Kidney glomerular epithelial cell (primary cell): ENCODE results near the gene ATAD5.
A peak's percentile ranks its signal among the peaks of the same experiment; 100 is the strongest.
"Not testable (repeated sequence)": the region's sequence is repeated elsewhere in the genome, so short reads cannot be mapped to it uniquely, and the experiment has no call there.

Experiments used
- DNase-seq: peaks from one replicate; lab custom pipeline; 2025; lab: John Stamatoyannopoulos, UW

The ATAD5 gene

GRCh38 chr17:30915833-30916611 is 84.3 kb downstream of the ATAD5 start:
- DNase-seq: no peak

- DNase-seq: no peak
Measured at GRCh38 chr17:30917050-30917449, 85.3 kb downstream of the ATAD5 start.

- peak; percentile 28 for DNase-seq
Measured at GRCh38 chr17:30920282-30920681, 88.5 kb downstream of the ATAD5 start.

- DNase-seq: no peak
Measured at GRCh38 chr17:30920683-30921543, 89.1 kb downstream of the ATAD5 start.

- no peak for DNase-seq
Measured at GRCh38 chr17:30921544-30922196, 89.9 kb downstream of the ATAD5 start, which contains the start of gene ADAP2. ADAP2 (plus strand) TSS chr17:30921945; CDS start chr17:30922015, 70 bp downstream.

- no peak for DNase-seq
Measured at GRCh38 chr17:30922235-30923030, 90.7 kb downstream of the ATAD5 start.

- no peak for DNase-seq
Measured at GRCh38 chr17:30924341-30924740, 92.6 kb downstream of the ATAD5 start.

GRCh38 chr17:30926516-30926915 is 94.8 kb downstream of the ATAD5 start:
- DNase-seq: no peak

- DNase-seq: no peak
Measured at GRCh38 chr17:30927756-30928155, 96.0 kb downstream of the ATAD5 start.

- DNase-seq: no peak
Measured at GRCh38 chr17:30928584-30928983, 96.8 kb downstream of the ATAD5 start.

GRCh38 chr17:30929081-30929633 is 97.4 kb downstream of the ATAD5 start:
- DNase-seq: no peak

- DNase-seq: not testable (repeated sequence)
Measured at GRCh38 chr17:30929861-30930260, 98.1 kb downstream of the ATAD5 start.

- DNase-seq: no peak
Measured at GRCh38 chr17:30930495-30930894, 98.7 kb downstream of the ATAD5 start.

- DNase-seq: not testable (repeated sequence)
Measured at GRCh38 chr17:30931582-30931981, 99.8 kb downstream of the ATAD5 start.

- DNase-seq: no peak
Measured at GRCh38 chr17:30933966-30934365, 102.2 kb downstream of the ATAD5 start.

GRCh38 chr17:30939051-30939689 is 107.4 kb downstream of the ATAD5 start:
- no peak for DNase-seq

- DNase-seq: no peak
Measured at GRCh38 chr17:30942308-30943079, 110.7 kb downstream of the ATAD5 start.
